A673 (cell line): Measurements from ENCODE around the gene FAM43A. TPM values are rescaled to one million over a fixed set of nuclear protein-coding genes. Genes with fewer than 3 reads are reported as not detected.
A peak's percentile ranks its signal among the peaks of the same experiment; 100 is the strongest.

Experiments used
- BruUV-seq: library from RNA; stranded (reverse); fragments of 400-500 nt; replicated peaks from 2 replicates; lab custom pipeline; 2021; lab: Mats Ljungman, UMichigan
- CTCF ChIA-PET: fragments of 300-600 bp; sonication (Branson Sonifier 250); formaldehyde crosslinking; loops from one replicate; lab custom pipeline; 2022; ENCODE audit warnings: antibody characterized with exemption; lab: Charles Lee
- POLR2A ChIA-PET: fragments of 300-600 bp; sonication (Branson Sonifier 250); formaldehyde crosslinking; loops from one replicate; lab custom pipeline; 2022; ENCODE audit warnings: antibody characterized with exemption; ENCODE audit not compliant: low non-redundant PET; lab: Charles Lee
- DNase-seq: peaks from one replicate; pipeline ENCODE4 v3.0.0-alpha.2; 2015; ENCODE audit warnings: low spot score
- H3K27ac ChIP-seq: fragments of 200-600 bp; sonication (generic); 2 replicates; pipeline ENCODE4 v1.5.1; 2016; ENCODE audit warnings: mixed run types, low read depth, mild to moderate bottlenecking, mixed read lengths, antibody characterized with exemption, low read length; ENCODE audit not compliant: poor library complexity, severe bottlenecking
- H3K27me3 ChIP-seq: fragments of 200-600 bp; sonication (generic); replicated peaks from 2 replicates; pipeline ENCODE4 v1.6.1; 2017; ENCODE audit warnings: mixed run types, low read depth, mild to moderate bottlenecking, mixed read lengths, antibody characterized with exemption, low read length; ENCODE audit not compliant: insufficient read depth, poor library complexity
- H3K36me3 ChIP-seq: fragments of 200-600 bp; sonication (generic); 2 replicates; pipeline ENCODE4 v1.6.1; 2016; ENCODE audit warnings: mixed run types, mild to moderate bottlenecking, mixed read lengths, antibody characterized with exemption, low read length; ENCODE audit not compliant: insufficient read depth, poor library complexity, severe bottlenecking
- H3K4me1 ChIP-seq: fragments of 200-600 bp; sonication (generic); 2 replicates; pipeline ENCODE4 v1.6.1; 2017; ENCODE audit warnings: mixed run types, mild to moderate bottlenecking, mixed read lengths, antibody characterized with exemption, low read length; ENCODE audit not compliant: insufficient read depth, poor library complexity, severe bottlenecking
- H3K4me3 ChIP-seq: fragments of 200-600 bp; sonication (generic); 2 replicates; pipeline ENCODE4 v1.5.1; 2016; ENCODE audit warnings: low read depth, mixed run types, mild to moderate bottlenecking, mixed read lengths, low read length; ENCODE audit not compliant: poor library complexity, severe bottlenecking
- H3K9me3 ChIP-seq: fragments of 200-600 bp; sonication (generic); 2 replicates; pipeline ENCODE4 v1.6.1; 2016; ENCODE audit warnings: mixed run types, low read depth, mild to moderate bottlenecking, mixed read lengths, antibody characterized with exemption, low read length; ENCODE audit not compliant: poor library complexity, severe bottlenecking
- CTCF ChIP-seq: fragments of 300-800, 200-600 bp; sonication (generic); conservative IDR thresholded peaks from 2 replicates; pipeline ENCODE4 v1.5.1; 2017; ENCODE audit warnings: low read depth, mild to moderate bottlenecking, antibody characterized with exemption, low read length, moderate library complexity, mixed read lengths
- EZH2 ChIP-seq: fragments of 200-600 bp; sonication (generic); IDR thresholded peaks from 2 replicates; pipeline ENCODE4 v1.6.1; 2017; ENCODE audit warnings: borderline replicate concordance, low read depth, mild to moderate bottlenecking, mixed read lengths, antibody characterized with exemption, low read length; ENCODE audit not compliant: poor library complexity, severe bottlenecking
- intact Hi-C: fragments of 100-400 bp; cut with micrococcal nuclease; formaldehyde crosslinking; loops from one replicate; pipeline ENCODE4 v1.10.0; 2022; ENCODE audit not compliant: unreplicated experiment
- total RNA-seq: library from RNA; stranded (reverse); gene quantifications from 2 replicates; pipeline ENCODE4 v1.2.3, GENCODE V29; 2021

FAM43A gene
- total RNA-seq, 1 experiment from 2014 or later, result 38.7 TPM

GRCh38 chr3:194686414-194686815, 732 bp downstream of the FAM43A start:
- POLR2A ChIA-PET, result interaction anchor here (1.0 kb wide), 1 partner anchor 11 kb away, joined by 3 read pairs; no protein-coding TSS in a partner anchor
- TF ChIP-seq EZH2, result no peak
- TF ChIP-seq CTCF, result no peak
- Histone ChIP-seq H3K4me3 (peak overlapping the region; percentile 76), H3K9me3 (no peaks in the 10 kb centered on the region), H3K4me1 (peaks cover 38% of the 10 kb centered on the region), H3K36me3 (peaks cover 8% of the 10 kb centered on the region), H3K27me3 (no peaks in the 10 kb centered on the region), H3K27ac (peak overlapping the region; percentile 62)
- CTCF ChIA-PET, result interaction anchor here (0.9 to 1.9 kb wide), 2 partner anchors 15 to 420 kb away, joined by 4 to 5 read pairs; partner anchors contain the start of gene LSG1
- peak; percentile 51 for DNase-seq
- BruUV-seq, result TSS peak; percentile 48
- intact Hi-C loops, result loop anchor here (5.0 to 10.0 kb wide), 3 partner anchors 186 to 758 kb away; partner anchors contain the start of gene ACAP2

GRCh38 chr3:194686816-194687637, 1.3 kb downstream of the FAM43A start:
- intact Hi-C loops, result loop anchor here (1.0 to 10.0 kb wide), 4 partner anchors 185 to 758 kb away; partner anchors contain the start of gene ACAP2
- no peak for TF ChIP-seq EZH2
- TF ChIP-seq CTCF, result no peak
- no peaks in the 10 kb centered on the region for H3K9me3 ChIP-seq
- H3K27ac ChIP-seq, result peak overlapping the region; percentile 62
- H3K4me3 ChIP-seq, result peak overlapping the region; percentile 76
- ChIA-PET CTCF (interaction anchor here (0.6 to 1.9 kb wide), 9 partner anchors 12 to 583 kb away, joined by 3 to 5 read pairs (median 3); partner anchors contain the start of gene LSG1), POLR2A (interaction anchor here (0.6 to 0.9 kb wide), 2 partner anchors 132 to 184 kb away, joined by 3 to 5 read pairs; no protein-coding TSS in a partner anchor)
- peaks cover 8% of the 10 kb centered on the region for H3K36me3 ChIP-seq
- no TSS peak for BruUV-seq
- H3K27me3 ChIP-seq, result no peaks in the 10 kb centered on the region
- DNase-seq, result peak; percentile 80
- peaks cover 44% of the 10 kb centered on the region for H3K4me1 ChIP-seq

- H3K27me3 ChIP-seq, result no peaks in the 10 kb centered on the region
- DNase-seq, result peak; percentile 87
- no peaks in the 10 kb centered on the region for H3K9me3 ChIP-seq
- H3K4me1 ChIP-seq, result peaks cover 47% of the 10 kb centered on the region
- peaks cover 8% of the 10 kb centered on the region for H3K36me3 ChIP-seq
- POLR2A ChIA-PET, result interaction anchor here (0.6 to 0.9 kb wide), 3 partner anchors 60 to 184 kb away, joined by 3 to 5 read pairs (median 3); no protein-coding TSS in a partner anchor
- H3K27ac ChIP-seq, result peak overlapping the region; percentile 62
- CTCF ChIA-PET, result interaction anchor here (0.6 to 1.9 kb wide), 12 partner anchors 12 to 583 kb away, joined by 3 to 5 read pairs (median 3); no protein-coding TSS in a partner anchor
- no TSS peak for BruUV-seq
- TF ChIP-seq CTCF, result peak; percentile 67; the same call in 1 of the 2 replicates
- no peak for TF ChIP-seq EZH2
- intact Hi-C loops, result loop anchor here (1.0 to 10.0 kb wide), 4 partner anchors 185 to 757 kb away; partner anchors contain the start of gene ACAP2
- H3K4me3 ChIP-seq, result peak overlapping the region; percentile 76
Measured at GRCh38 chr3:194687638-194688199, 2.0 kb downstream of the FAM43A start.
